Erythroblast (primary cell): ENCODE results near the gene LEFTY1.

ENCODE experiments used
- GATA1 ChIP-seq: IDR thresholded peaks from 2 replicates; pipeline ENCODE4 v1.6.1; 2011; ENCODE audit warnings: low read depth, mild to moderate bottlenecking, control low read depth, low read length, moderate library complexity
- POLR2A ChIP-seq: IDR thresholded peaks from 2 replicates; pipeline ENCODE4 v1.6.1; 2011; ENCODE audit warnings: mild to moderate bottlenecking, low read length

GRCh38 chr1:225857256-225857655 is 31.7 kb downstream of the LEFTY1 start:
- TF ChIP-seq POLR2A, result no peak
- TF ChIP-seq GATA1, result no peak
